Effector memory CD8-positive, alpha-beta T cell (primary cell): ENCODE measurements around the gene CXXC1.

Experiments used
- ATAC-seq: fragments of 150-1000 bp; cut with Tn5 transposase; replicated peaks from 2 replicates; pipeline ENCODE4 v1.10.0; 2021; ENCODE audit warnings: mild to moderate bottlenecking, moderate library complexity
- DNase-seq, 3 experiments: peaks; one replicate each; pipeline ENCODE4 v3.0.0; 2021
- H3K27ac Mint-ChIP-seq, 2 donors: one replicate each; pipeline ENCODE4 v1.8.0; 2022; ENCODE audit warnings: mild to moderate bottlenecking in 2 of 2, mixed read lengths in 2 of 2, moderate library complexity in 2 of 2
- H3K27me3 Mint-ChIP-seq, 2 donors: one replicate each; pipeline ENCODE4 v1.8.0; 2022; ENCODE audit warnings: mixed read lengths in 2 of 2
- H3K36me3 Mint-ChIP-seq: one replicate; pipeline ENCODE4 v1.8.0; 2022; ENCODE audit warnings: mild to moderate bottlenecking, moderate library complexity, mixed read lengths; ENCODE audit not compliant: insufficient read depth
- H3K4me1 Mint-ChIP-seq, 2 donors: one replicate each; pipeline ENCODE4 v1.8.0; 2022; ENCODE audit warnings: low read depth in 2 of 2, mixed read lengths in 2 of 2
- H3K4me3 Mint-ChIP-seq, 2 donors: one replicate each; pipeline ENCODE4 v1.8.0; 2022; ENCODE audit warnings: mild to moderate bottlenecking in 2 of 2, mixed read lengths in 2 of 2, moderate library complexity in 2 of 2
- H3K9me3 Mint-ChIP-seq, 2 donors: one replicate each; pipeline ENCODE4 v1.8.0; 2022; ENCODE audit warnings: mixed read lengths in 2 of 2
- total RNA-seq, 9 experiments: gene quantifications; one replicate each; lab custom pipeline; 2026; lab: John Stamatoyannopoulos, UW

Gene CXXC1
- 57.7 to 98.6 (median 81.3) reads per million in 9 experiments for total RNA-seq

- H3K27ac Mint-ChIP-seq: peak within 1 kb of the TSS; percentile 74 to 94
- H3K4me3 Mint-ChIP-seq: peak within 1 kb of the TSS; percentile 85 to 95
- ATAC-seq: peak; percentile 86
- H3K9me3 Mint-ChIP-seq: no peaks in the 10 kb centered on the region
- H3K4me1 Mint-ChIP-seq: peaks cover 24 to 26% of the 10 kb centered on the region in 2 donors
- peaks cover 37% of the 10 kb centered on the region for H3K36me3 Mint-ChIP-seq
- DNase-seq: peak; percentile 96 to 98 (median 97)
- no peaks in the 10 kb centered on the region for H3K27me3 Mint-ChIP-seq
Observed at GRCh38 chr18:50287441-50288347, at the start of gene CXXC1. Gene CXXC1 (minus strand): TSS chr18:50287692. CDS start chr18:50287589, 103 bp downstream.

GRCh38 chr18:50334546-50335152, 47.2 kb upstream of the CXXC1 start:
- Mint-ChIP-seq H3K27me3 (peaks cover 7 to 17% of the 10 kb centered on the region in 2 donors), H3K27ac (no peak overlapping the region), H3K4me1 (no peaks in the 10 kb centered on the region), H3K9me3 (no peaks in the 10 kb centered on the region), H3K4me3 (no peak overlapping the region), H3K36me3 (no peaks in the 10 kb centered on the region)
- no peak for DNase-seq
- no peak for ATAC-seq

- H3K4me3 Mint-ChIP-seq: no peak overlapping the region
- peaks cover 23 to 40% of the 10 kb centered on the region in 2 donors for H3K27me3 Mint-ChIP-seq
- H3K9me3 Mint-ChIP-seq: no peaks in the 10 kb centered on the region
- ATAC-seq (no peak), DNase-seq (no peak)
- H3K36me3 Mint-ChIP-seq: no peaks in the 10 kb centered on the region
- H3K27ac Mint-ChIP-seq: no peak overlapping the region
- no peaks in the 10 kb centered on the region for H3K4me1 Mint-ChIP-seq
Observed at GRCh38 chr18:50331691-50332090, 44.2 kb upstream of the CXXC1 start.

- H3K9me3 Mint-ChIP-seq: no peaks in the 10 kb centered on the region
- H3K4me1 Mint-ChIP-seq: no peaks in the 10 kb centered on the region
- DNase-seq (no peak), ATAC-seq (no peak)
- peaks cover 35 to 43% of the 10 kb centered on the region in 2 donors for H3K27me3 Mint-ChIP-seq
- no peak overlapping the region for H3K4me3 Mint-ChIP-seq
- no peak overlapping the region for H3K27ac Mint-ChIP-seq
- no peaks in the 10 kb centered on the region for H3K36me3 Mint-ChIP-seq
Observed at GRCh38 chr18:50330176-50330575, 42.7 kb upstream of the CXXC1 start.

GRCh38 chr18:50327983-50328382, 40.5 kb upstream of the CXXC1 start:
- H3K27me3 Mint-ChIP-seq: peaks cover 38 to 43% of the 10 kb centered on the region in 2 donors
- no peaks in the 10 kb centered on the region for H3K9me3 Mint-ChIP-seq
- DNase-seq (no peak), ATAC-seq (no peak)
- no peak overlapping the region for H3K27ac Mint-ChIP-seq
- no peak overlapping the region for H3K4me3 Mint-ChIP-seq
- H3K36me3 Mint-ChIP-seq: no peaks in the 10 kb centered on the region
- no peaks in the 10 kb centered on the region for H3K4me1 Mint-ChIP-seq

GRCh38 chr18:50320719-50321118, 33.2 kb upstream of the CXXC1 start:
- H3K4me3 Mint-ChIP-seq: peak overlapping the region; percentile 44 to 50
- H3K36me3 Mint-ChIP-seq: no peaks in the 10 kb centered on the region
- DNase-seq (no peak), ATAC-seq (peak; percentile 49)
- no peaks in the 10 kb centered on the region for H3K9me3 Mint-ChIP-seq
- peaks cover 0 to 6% of the 10 kb centered on the region in 2 donors for H3K27me3 Mint-ChIP-seq
- H3K27ac Mint-ChIP-seq: peak overlapping the region in 1 of 2 donors; percentile 20
- peaks cover 7 to 14% of the 10 kb centered on the region in 2 donors for H3K4me1 Mint-ChIP-seq

- no peaks in the 10 kb centered on the region for H3K36me3 Mint-ChIP-seq
- peaks cover 0 to 5% of the 10 kb centered on the region in 2 donors for H3K4me1 Mint-ChIP-seq
- H3K27ac Mint-ChIP-seq: no peak overlapping the region
- H3K9me3 Mint-ChIP-seq: no peaks in the 10 kb centered on the region
- DNase-seq: no peak
- ATAC-seq: no peak
- H3K4me3 Mint-ChIP-seq: no peak overlapping the region
- peaks cover 21 to 24% of the 10 kb centered on the region in 2 donors for H3K27me3 Mint-ChIP-seq
Observed at GRCh38 chr18:50315100-50315871, 27.8 kb upstream of the CXXC1 start.

- no peak for ATAC-seq
- Mint-ChIP-seq H3K4me3 (no peak overlapping the region), H3K27ac (no peak overlapping the region), H3K27me3 (peaks cover 21 to 32% of the 10 kb centered on the region in 2 donors), H3K9me3 (no peaks in the 10 kb centered on the region), H3K4me1 (no peaks in the 10 kb centered on the region), H3K36me3 (no peaks in the 10 kb centered on the region)
- DNase-seq: no peak
Observed at GRCh38 chr18:50313873-50314460, 26.5 kb upstream of the CXXC1 start.

- DNase-seq: no peak
- H3K27me3 Mint-ChIP-seq: peaks cover 21 to 32% of the 10 kb centered on the region in 2 donors
- no peak overlapping the region for H3K27ac Mint-ChIP-seq
- no peaks in the 10 kb centered on the region for H3K36me3 Mint-ChIP-seq
- H3K9me3 Mint-ChIP-seq: no peaks in the 10 kb centered on the region
- H3K4me3 Mint-ChIP-seq: no peak overlapping the region
- ATAC-seq: no peak
- peaks cover 0 to under 1% of the 10 kb centered on the region in 2 donors for H3K4me1 Mint-ChIP-seq
Observed at GRCh38 chr18:50313031-50313607, 25.6 kb upstream of the CXXC1 start.

GRCh38 chr18:50312296-50313030, 25.0 kb upstream of the CXXC1 start:
- H3K36me3 Mint-ChIP-seq: peaks cover 5% of the 10 kb centered on the region
- H3K27me3 Mint-ChIP-seq: peaks cover 21 to 32% of the 10 kb centered on the region in 2 donors
- no peaks in the 10 kb centered on the region for H3K9me3 Mint-ChIP-seq
- no peak overlapping the region for H3K27ac Mint-ChIP-seq
- no peak overlapping the region for H3K4me3 Mint-ChIP-seq
- ATAC-seq (no peak), DNase-seq (no peak)
- peaks cover 4 to 7% of the 10 kb centered on the region in 2 donors for H3K4me1 Mint-ChIP-seq

- no peak for DNase-seq
- no peak for ATAC-seq
- Mint-ChIP-seq H3K4me1 (peaks cover 9 to 12% of the 10 kb centered on the region in 2 donors), H3K27ac (no peak overlapping the region), H3K9me3 (no peaks in the 10 kb centered on the region), H3K27me3 (peaks cover 21 to 32% of the 10 kb centered on the region in 2 donors), H3K4me3 (no peak overlapping the region), H3K36me3 (peaks cover 5% of the 10 kb centered on the region)
Observed at GRCh38 chr18:50311650-50312049, 24.2 kb upstream of the CXXC1 start.

GRCh38 chr18:50310080-50310479, 22.6 kb upstream of the CXXC1 start:
- Mint-ChIP-seq H3K4me1 (peaks cover 9 to 12% of the 10 kb centered on the region in 2 donors), H3K27ac (no peak overlapping the region), H3K4me3 (no peak overlapping the region), H3K27me3 (peaks cover 17 to 32% of the 10 kb centered on the region in 2 donors), H3K36me3 (peaks cover 5% of the 10 kb centered on the region), H3K9me3 (no peaks in the 10 kb centered on the region)
- ATAC-seq (no peak), DNase-seq (no peak)
